ENCODE results near the gene KY.

The KY gene

GRCh38 chr3:134650431-134651346, at the start of gene KY:
Gene KY, minus strand, starts transcription at chr3:134651022. Its CDS starts 62 bp downstream, at chr3:134650960.
- in situ Hi-C loops (cut with MboI; ENCODE audit: low sequenced_read_pairs): no loop called here

GRCh38 chr3:134699721-134700120, 48.9 kb upstream of the KY start:
- in situ Hi-C loops (cut with MboI; ENCODE audit: low sequenced_read_pairs): no loop called here

GRCh38 chr3:134699141-134699711, 48.4 kb upstream of the KY start:
- in situ Hi-C loops (cut with MboI; ENCODE audit: low sequenced_read_pairs): no loop called here

- in situ Hi-C loops (cut with MboI; ENCODE audit: low sequenced_read_pairs): no loop called here
Measured at GRCh38 chr3:134697830-134698689, 47.2 kb upstream of the KY start.

GRCh38 chr3:134696155-134696554, 45.3 kb upstream of the KY start:
- in situ Hi-C loops (cut with MboI; ENCODE audit: low sequenced_read_pairs): no loop called here

GRCh38 chr3:134694946-134695543, 44.2 kb upstream of the KY start:
- in situ Hi-C loops (cut with MboI; ENCODE audit: low sequenced_read_pairs): no loop called here

GRCh38 chr3:134694466-134694865, 43.6 kb upstream of the KY start:
- in situ Hi-C loops (cut with MboI; ENCODE audit: low sequenced_read_pairs): no loop called here

- in situ Hi-C loops (cut with MboI; ENCODE audit: low sequenced_read_pairs): no loop called here
Measured at GRCh38 chr3:134693804-134694203, 43.0 kb upstream of the KY start.

- in situ Hi-C loops (cut with MboI; ENCODE audit: low sequenced_read_pairs): no loop called here
Measured at GRCh38 chr3:134693226-134693625, 42.4 kb upstream of the KY start.

GRCh38 chr3:134690226-134690625, 39.4 kb upstream of the KY start:
- in situ Hi-C loops (cut with MboI; ENCODE audit: low sequenced_read_pairs): no loop called here

GRCh38 chr3:134687642-134688041, 36.8 kb upstream of the KY start:
- in situ Hi-C loops (cut with MboI; ENCODE audit: low sequenced_read_pairs): no loop called here

- in situ Hi-C loops (cut with MboI; ENCODE audit: low sequenced_read_pairs): no loop called here
Measured at GRCh38 chr3:134685929-134686802, 35.3 kb upstream of the KY start.

GRCh38 chr3:134682196-134682880, 31.5 kb upstream of the KY start:
- in situ Hi-C loops (cut with MboI; ENCODE audit: low sequenced_read_pairs): no loop called here

GRCh38 chr3:134681522-134681900, 30.7 kb upstream of the KY start:
- in situ Hi-C loops (cut with MboI; ENCODE audit: low sequenced_read_pairs): no loop called here

GRCh38 chr3:134680796-134681521, 30.1 kb upstream of the KY start:
- in situ Hi-C loops (cut with MboI; ENCODE audit: low sequenced_read_pairs): no loop called here

GRCh38 chr3:134677987-134678308, 27.1 kb upstream of the KY start:
- in situ Hi-C loops (cut with MboI; ENCODE audit: low sequenced_read_pairs): no loop called here

- in situ Hi-C loops (cut with MboI; ENCODE audit: low sequenced_read_pairs): no loop called here
Measured at GRCh38 chr3:134677196-134677986, 26.6 kb upstream of the KY start.

- in situ Hi-C loops (cut with MboI; ENCODE audit: low sequenced_read_pairs): no loop called here
Measured at GRCh38 chr3:134675726-134676256, 25.0 kb upstream of the KY start.

All from HL-60/S4 (cell line).